ENCODE results near the gene NEXN.
A peak's percentile ranks its signal among the peaks of the same experiment; 100 is the strongest.

The NEXN gene

GRCh38 chr1:77950873-77951272 is 62.4 kb downstream of the NEXN start:
- H3K79me2 ChIP-seq (ENCODE audit: control insufficient read depth, insufficient read depth, low read length, poor library complexity), result no peaks in the 10 kb centered on the region
- no peak overlapping the region for H3K4me2 ChIP-seq (ENCODE audit: low read length)
- H2BK120ac ChIP-seq (ENCODE audit: insufficient read depth, low read length, poor library complexity), result no peak overlapping the region

GRCh38 chr1:77951328-77951727 is 62.9 kb downstream of the NEXN start:
- Histone ChIP-seq H3K4me3 (ENCODE audit: low read depth, low read length) (no peak overlapping the region), H3K18ac (ENCODE audit: low read length) (no peak overlapping the region), H3K4me2 (ENCODE audit: low read length) (no peak overlapping the region), H4K12ac (ENCODE audit: low read depth, low read length) (no peak overlapping the region), H3K36me3 (ENCODE audit: control insufficient read depth in 1 of 2, insufficient read depth in 2 of 2, low read length in 2 of 2) (peaks cover 15 to 31% of the 10 kb centered on the region in 2 experiments), H4K8ac (ENCODE audit: low read depth, low read length) (no peak overlapping the region), H3K79me2 (ENCODE audit: control insufficient read depth, insufficient read depth, low read length, poor library complexity) (no peaks in the 10 kb centered on the region), H3K27ac (ENCODE audit: low read depth, low read length) (no peak overlapping the region), H3K23ac (ENCODE audit: low read length) (no peak overlapping the region), H2BK12ac (ENCODE audit: low read length) (no peak overlapping the region), H2AK5ac (ENCODE audit: low read length) (no peak overlapping the region), H3K9me3 (ENCODE audit: insufficient read depth, low read depth, low read length) (no peaks in the 10 kb centered on the region), H3K4me1 (ENCODE audit: control insufficient read depth in 1 of 2, insufficient read depth in 2 of 2, low read length in 2 of 2) (no peaks in the 10 kb centered on the region), H3K79me1 (ENCODE audit: low read length) (no peaks in the 10 kb centered on the region), H3K9ac (ENCODE audit: low read length) (no peak overlapping the region), H3K27me3 (ENCODE audit: insufficient read depth, low read length) (no peaks in the 10 kb centered on the region), H3K4ac (ENCODE audit: low read depth, low read length) (no peak overlapping the region), H2BK5ac (ENCODE audit: low read depth, low read length, poor library complexity) (no peak overlapping the region), H4K91ac (ENCODE audit: low read depth, low read length) (no peak overlapping the region), H3K14ac (ENCODE audit: low read length) (no peak overlapping the region), H2BK120ac (ENCODE audit: insufficient read depth, low read length, poor library complexity) (no peak overlapping the region), H2AFZ (ENCODE audit: insufficient read depth, low read length, poor library complexity) (no peak overlapping the region)
- no peak for DNase-seq
- WGBS (ENCODE audit: extremely low coverage, insufficient coverage, insufficient read length), result no CpG with 5 or more reads among the region's 1 CpG

More at GRCh38 chr1:77950873-77951272, 62.4 kb downstream of the NEXN start:
- H2AFZ ChIP-seq (ENCODE audit: insufficient read depth, low read length, poor library complexity), result no peak overlapping the region
- H3K9me3 ChIP-seq (ENCODE audit: insufficient read depth, low read depth, low read length), result no peaks in the 10 kb centered on the region
- no peak for DNase-seq
- no peak overlapping the region for H2BK12ac ChIP-seq (ENCODE audit: low read length)
- no peak overlapping the region for H3K4me3 ChIP-seq (ENCODE audit: low read depth, low read length)
- no peak overlapping the region for H2AK5ac ChIP-seq (ENCODE audit: low read length)
- H3K9ac ChIP-seq (ENCODE audit: low read length), result no peak overlapping the region
- no peaks in the 10 kb centered on the region for H3K79me1 ChIP-seq (ENCODE audit: low read length)
- no peak overlapping the region for H3K23ac ChIP-seq (ENCODE audit: low read length)
- peaks cover 15 to 31% of the 10 kb centered on the region in 2 experiments for H3K36me3 ChIP-seq (ENCODE audit: control insufficient read depth in 1 of 2, insufficient read depth in 2 of 2, low read length in 2 of 2)
- no peaks in the 10 kb centered on the region for H3K27me3 ChIP-seq (ENCODE audit: insufficient read depth, low read length)
- H3K4me1 ChIP-seq (ENCODE audit: control insufficient read depth in 1 of 2, insufficient read depth in 2 of 2, low read length in 2 of 2), result no peaks in the 10 kb centered on the region
- no peak overlapping the region for H3K4ac ChIP-seq (ENCODE audit: low read depth, low read length)
- no peak overlapping the region for H2BK5ac ChIP-seq (ENCODE audit: low read depth, low read length, poor library complexity)
- H3K14ac ChIP-seq (ENCODE audit: low read length), result no peak overlapping the region
- no peak overlapping the region for H4K91ac ChIP-seq (ENCODE audit: low read depth, low read length)
- no peak overlapping the region for H3K18ac ChIP-seq (ENCODE audit: low read length)
- no peak overlapping the region for H4K8ac ChIP-seq (ENCODE audit: low read depth, low read length)
- no peak overlapping the region for H4K12ac ChIP-seq (ENCODE audit: low read depth, low read length)
- H3K27ac ChIP-seq (ENCODE audit: low read depth, low read length), result no peak overlapping the region

- Histone ChIP-seq H2BK12ac (ENCODE audit: low read length) (no peak overlapping the region), H3K79me2 (ENCODE audit: control insufficient read depth, insufficient read depth, low read length, poor library complexity) (no peaks in the 10 kb centered on the region), H2AFZ (ENCODE audit: insufficient read depth, low read length, poor library complexity) (no peak overlapping the region), H3K18ac (ENCODE audit: low read length) (no peak overlapping the region), H3K4ac (ENCODE audit: low read depth, low read length) (no peak overlapping the region), H3K4me1 (ENCODE audit: control insufficient read depth in 1 of 2, insufficient read depth in 2 of 2, low read length in 2 of 2) (no peaks in the 10 kb centered on the region), H3K4me2 (ENCODE audit: low read length) (no peak overlapping the region), H3K79me1 (ENCODE audit: low read length) (no peaks in the 10 kb centered on the region), H3K9ac (ENCODE audit: low read length) (no peak overlapping the region), H3K27ac (ENCODE audit: low read depth, low read length) (no peak overlapping the region), H4K91ac (ENCODE audit: low read depth, low read length) (no peak overlapping the region), H3K36me3 (ENCODE audit: control insufficient read depth in 1 of 2, insufficient read depth in 2 of 2, low read length in 2 of 2) (peaks cover 22 to 44% of the 10 kb centered on the region in 2 experiments), H2BK120ac (ENCODE audit: insufficient read depth, low read length, poor library complexity) (no peak overlapping the region), H3K27me3 (ENCODE audit: insufficient read depth, low read length) (no peaks in the 10 kb centered on the region), H4K12ac (ENCODE audit: low read depth, low read length) (no peak overlapping the region), H2BK5ac (ENCODE audit: low read depth, low read length, poor library complexity) (no peak overlapping the region), H3K14ac (ENCODE audit: low read length) (no peak overlapping the region), H3K23ac (ENCODE audit: low read length) (no peak overlapping the region), H2AK5ac (ENCODE audit: low read length) (no peak overlapping the region), H3K9me3 (ENCODE audit: insufficient read depth, low read depth, low read length) (no peaks in the 10 kb centered on the region), H4K8ac (ENCODE audit: low read depth, low read length) (no peak overlapping the region), H3K4me3 (ENCODE audit: low read depth, low read length) (no peak overlapping the region)
- no peak for DNase-seq
- WGBS (ENCODE audit: extremely low coverage, insufficient coverage, insufficient read length), result no CpG with 5 or more reads among the region's 3 CpGs
Measured at GRCh38 chr1:77953907-77954306, 65.5 kb downstream of the NEXN start.

GRCh38 chr1:77954521-77954920 is 66.1 kb downstream of the NEXN start:
- no peak overlapping the region for H3K27ac ChIP-seq (ENCODE audit: low read depth, low read length)
- H2BK5ac ChIP-seq (ENCODE audit: low read depth, low read length, poor library complexity), result no peak overlapping the region
- H3K79me2 ChIP-seq (ENCODE audit: control insufficient read depth, insufficient read depth, low read length, poor library complexity), result no peaks in the 10 kb centered on the region
- H3K4ac ChIP-seq (ENCODE audit: low read depth, low read length), result no peak overlapping the region
- H4K12ac ChIP-seq (ENCODE audit: low read depth, low read length), result no peak overlapping the region
- no peak overlapping the region for H3K9ac ChIP-seq (ENCODE audit: low read length)
- no peaks in the 10 kb centered on the region for H3K27me3 ChIP-seq (ENCODE audit: insufficient read depth, low read length)
- no peak overlapping the region for H3K14ac ChIP-seq (ENCODE audit: low read length)
- H3K36me3 ChIP-seq (ENCODE audit: control insufficient read depth in 1 of 2, insufficient read depth in 2 of 2, low read length in 2 of 2), result peaks cover 24 to 44% of the 10 kb centered on the region in 2 experiments
- no peak overlapping the region for H3K23ac ChIP-seq (ENCODE audit: low read length)
- no peak overlapping the region for H2AK5ac ChIP-seq (ENCODE audit: low read length)
- no CpG with 5 or more reads among the region's 2 CpGs for WGBS (ENCODE audit: extremely low coverage, insufficient coverage, insufficient read length)
- no peak overlapping the region for H3K4me2 ChIP-seq (ENCODE audit: low read length)
- H3K79me1 ChIP-seq (ENCODE audit: low read length), result no peaks in the 10 kb centered on the region
- DNase-seq, result peak in 1 of 2 donors; percentile 19
- no peak overlapping the region for H3K4me3 ChIP-seq (ENCODE audit: low read depth, low read length)
- H2BK12ac ChIP-seq (ENCODE audit: low read length), result no peak overlapping the region
- H3K18ac ChIP-seq (ENCODE audit: low read length), result no peak overlapping the region
- no peaks in the 10 kb centered on the region for H3K4me1 ChIP-seq (ENCODE audit: control insufficient read depth in 1 of 2, insufficient read depth in 2 of 2, low read length in 2 of 2)
- H2BK120ac ChIP-seq (ENCODE audit: insufficient read depth, low read length, poor library complexity), result no peak overlapping the region
- no peak overlapping the region for H2AFZ ChIP-seq (ENCODE audit: insufficient read depth, low read length, poor library complexity)
- H3K9me3 ChIP-seq (ENCODE audit: insufficient read depth, low read depth, low read length), result no peaks in the 10 kb centered on the region
- no peak overlapping the region for H4K91ac ChIP-seq (ENCODE audit: low read depth, low read length)
- H4K8ac ChIP-seq (ENCODE audit: low read depth, low read length), result no peak overlapping the region
